ENCODE measurements around the gene BCL2L13. TPM values are rescaled to one million over a fixed set of nuclear protein-coding genes. Genes with fewer than 3 reads are reported as not detected.

Gene BCL2L13
- total RNA-seq, 1 experiment from 2014 or later = 26.0 TPM

- TF ChIP-seq CTCF (conservative IDR thresholded peaks at IDR 0.05) = no peak
- H3K23me2 ChIP-seq (ENCODE audit: insufficient read length, low read depth, low read length, poor library complexity, severe bottlenecking) = no peaks in the 10 kb centered on the region
- H3T11ph ChIP-seq (ENCODE audit: low read length) = no peak overlapping the region
- H3K18ac ChIP-seq (ENCODE audit: insufficient read length, low read depth, low read length) = no peak overlapping the region
- H4K91ac ChIP-seq (ENCODE audit: insufficient read length, low read depth, low read length) = no peak overlapping the region
- Mint-ChIP-seq H3K36me3 (ENCODE audit: insufficient read depth in 1 of 3, low read depth in 3 of 3) (peaks cover 10 to 21% (median 16%) of the 10 kb centered on the region in 3 experiments), H3K27me3 (ENCODE audit: low read depth) (no peaks in the 10 kb centered on the region), H3K4me1 (peaks cover 6 to 9% of the 10 kb centered on the region in 2 experiments), H3K27ac (no peak overlapping the region), H3K4me3 (no peak overlapping the region), H3K9me3 (no peaks in the 10 kb centered on the region)
- no peak overlapping the region for H3K23ac ChIP-seq (ENCODE audit: insufficient read length, low read depth, low read length)
- no CpG with 5 or more reads among the region's 1 CpG for WGBS (ENCODE audit: extremely low coverage, insufficient read length, low lambda C conversion rate)
- no peaks in the 10 kb centered on the region for H3K9me3 ChIP-seq (ENCODE audit: control insufficient read depth, low read depth, low read length)
- no peaks in the 10 kb centered on the region for H3K27me3 ChIP-seq (ENCODE audit: insufficient read depth, low read length)
- no peak overlapping the region for H2BK20ac ChIP-seq (ENCODE audit: low read depth, low read length, poor library complexity, severe bottlenecking)
- H2BK120ac ChIP-seq (ENCODE audit: low read depth, low read length, poor library complexity, severe bottlenecking) = no peak overlapping the region
- H3K79me2 ChIP-seq (ENCODE audit: insufficient read depth, low read length) = no peaks in the 10 kb centered on the region
- no peak overlapping the region for H3K27ac ChIP-seq (ENCODE audit: insufficient read length, low read depth, low read length)
- no peaks in the 10 kb centered on the region for H3K79me1 ChIP-seq (ENCODE audit: insufficient read depth, low read depth, low read length, poor library complexity, severe bottlenecking)
- no peak overlapping the region for H2BK5ac ChIP-seq (ENCODE audit: insufficient read length, low read length)
- no peak overlapping the region for H4K5ac ChIP-seq (ENCODE audit: insufficient read length, low read depth, low read length)
- H2AK5ac ChIP-seq (ENCODE audit: insufficient read length, low read length) = no peak overlapping the region
- H4K20me1 ChIP-seq (ENCODE audit: control insufficient read depth, insufficient read depth, insufficient read length) = no peaks in the 10 kb centered on the region
- H3K14ac ChIP-seq (ENCODE audit: insufficient read depth, low read length) = no peak overlapping the region
- H3K56ac ChIP-seq (ENCODE audit: insufficient read length, low read depth, low read length) = no peak overlapping the region
- no peak overlapping the region for H2BK12ac ChIP-seq (ENCODE audit: insufficient read length, low read depth, low read length)
- no peak overlapping the region for H3K4ac ChIP-seq (ENCODE audit: low read depth, low read length)
- H2AFZ ChIP-seq (ENCODE audit: low read length) = no peak overlapping the region
- H3K4me1 ChIP-seq (ENCODE audit: insufficient read depth, low read length) = no peaks in the 10 kb centered on the region
- no peak for DNase-seq
- H3K4me2 ChIP-seq (ENCODE audit: insufficient read depth, insufficient read length, low read length) = no peak overlapping the region
- H4K8ac ChIP-seq (replicated peaks; ENCODE audit: insufficient read length, low read depth, low read length) = no peak overlapping the region
- no peak overlapping the region for H2BK15ac ChIP-seq (ENCODE audit: low read depth, low read length)
- H3K9ac ChIP-seq (ENCODE audit: extremely low read depth, insufficient read length, low read length) = no peak overlapping the region
Observed at GRCh38 chr22:17706947-17707346, 68.4 kb downstream of the BCL2L13 start.
